OCI-LY7 (cell line): Measurements from ENCODE around the gene KCTD3. TPM values are rescaled to one million over a fixed set of nuclear protein-coding genes. Genes with fewer than 3 reads are reported as not detected.

ENCODE experiments used
- BruUV-seq: library from RNA; stranded (reverse); fragments of 400-500 nt; replicated peaks from 2 replicates; lab custom pipeline; 2021; lab: Mats Ljungman, UMichigan
- CTCF ChIA-PET: fragments of 300-600 bp; sonication (Branson Sonifier 250); formaldehyde crosslinking; loops from one replicate; lab custom pipeline; 2022; ENCODE audit warnings: antibody characterized with exemption; ENCODE audit not compliant: unreplicated experiment; lab: Charles Lee
- POLR2A ChIA-PET: fragments of 300-600 bp; sonication (Branson Sonifier 250); formaldehyde crosslinking; loops from one replicate; lab custom pipeline; 2022; ENCODE audit warnings: antibody characterized with exemption; lab: Charles Lee
- DNase-seq: peaks from one replicate; pipeline ENCODE4 v3.0.0-alpha.2; 2015; ENCODE audit warnings: low spot score
- H2AFZ ChIP-seq: fragments of 200-600 bp; sonication (generic), shearing (Covaris generic); 2 replicates; pipeline ENCODE4 v1.6.1; 2014; ENCODE audit warnings: mild to moderate bottlenecking, antibody characterized with exemption, low read length, moderate library complexity
- H3K27ac ChIP-seq: fragments of 200-600 bp; sonication (generic); 2 replicates; pipeline ENCODE4 v1.5.1; 2014; ENCODE audit warnings: mixed run types, low read depth, mild to moderate bottlenecking, moderate library complexity, low read length, inconsistent platforms; ENCODE audit not compliant: poor library complexity, severe bottlenecking
- H3K36me3 ChIP-seq: fragments of 200-600 bp; sonication (generic); 2 replicates; pipeline ENCODE4 v1.6.1; 2014; ENCODE audit warnings: mild to moderate bottlenecking, antibody characterized with exemption, low read length, moderate library complexity, mixed read lengths; ENCODE audit not compliant: insufficient read depth
- H3K4me1 ChIP-seq: fragments of 200-600 bp; sonication (generic); 2 replicates; pipeline ENCODE4 v1.5.1; 2014; ENCODE audit warnings: mild to moderate bottlenecking, low read length; ENCODE audit not compliant: insufficient read depth, poor library complexity, severe bottlenecking
- H3K4me2 ChIP-seq: fragments of 200-600 bp; sonication (generic); 2 replicates; pipeline ENCODE4 v1.6.1; 2014; ENCODE audit warnings: mild to moderate bottlenecking, low read length
- H3K4me3 ChIP-seq: fragments of 200-600 bp; sonication (generic); 2 replicates; pipeline ENCODE4 v1.5.1; 2014; ENCODE audit warnings: mild to moderate bottlenecking, low read depth, low read length; ENCODE audit not compliant: poor library complexity, severe bottlenecking
- H3K79me2 ChIP-seq: fragments of 200-600 bp; sonication (generic); 2 replicates; pipeline ENCODE4 v1.6.1; 2016; ENCODE audit warnings: low read depth, mild to moderate bottlenecking, low read length, moderate library complexity, mixed read lengths; ENCODE audit not compliant: insufficient read depth
- H3K9me2 ChIP-seq: fragments of 200-600 bp; sonication (generic); 2 replicates; pipeline ENCODE4 v1.6.1; 2016; ENCODE audit warnings: mild to moderate bottlenecking, low read length, mixed read lengths; ENCODE audit not compliant: insufficient read depth
- H3K9me3 ChIP-seq: fragments of 200-600 bp; sonication (generic); 2 replicates; pipeline ENCODE4 v1.6.1; 2014; ENCODE audit warnings: mild to moderate bottlenecking, mixed run types, low read length, mixed read lengths
- H4K20me1 ChIP-seq: fragments of 200-600 bp; sonication (generic); 2 replicates; pipeline ENCODE4 v1.6.1; 2014; ENCODE audit warnings: mild to moderate bottlenecking, antibody characterized with exemption, low read length, moderate library complexity, mixed read lengths; ENCODE audit not compliant: insufficient read depth
- CTCF ChIP-seq: fragments of 200-600 bp; sonication (generic); conservative IDR thresholded peaks from 2 replicates; pipeline ENCODE4 v1.5.1; 2014; ENCODE audit warnings: mild to moderate bottlenecking, antibody characterized with exemption, low read length, moderate library complexity, mixed read lengths
- EZH2phosphoT487 ChIP-seq: fragments of 200-600 bp; sonication (generic); IDR thresholded peaks from 2 replicates; pipeline ENCODE4 v1.6.1; 2018; ENCODE audit warnings: low read depth, borderline replicate concordance, mild to moderate bottlenecking, mixed run types, antibody characterized with exemption, low read length, moderate library complexity, mixed read lengths
- intact Hi-C: fragments of 100-400 bp; cut with micrococcal nuclease; formaldehyde crosslinking; loops from one replicate; pipeline ENCODE4 v1.10.0; 2022; ENCODE audit not compliant: unreplicated experiment
- total RNA-seq, 2 experiments: library from RNA; depleted of rRNA in 1 of 2; stranded (reverse); fragments of >200 nt in 1 of 2; shearing (Covaris generic) in 1 of 2; gene quantifications; 2 replicates each; pipeline ENCODE4 v1.2.3, GENCODE V29; 2014 to 2022

KCTD3 gene
- total RNA-seq, 2 experiments from 2014 or later: 0.13 to 3.4 TPM

GRCh38 chr1:215625949-215626348 lies 58.8 kb downstream of the KCTD3 start:
- ChIA-PET POLR2A (no interaction called here), CTCF (no interaction called here)
- H3K4me3 ChIP-seq: no peak overlapping the region
- H3K27ac ChIP-seq: no peak overlapping the region
- BruUV-seq: no TSS peak
- no peak for DNase-seq
- H3K9me2 ChIP-seq: no peaks in the 10 kb centered on the region
- H2AFZ ChIP-seq: no peak overlapping the region
- no peaks in the 10 kb centered on the region for H3K79me2 ChIP-seq
- H3K4me2 ChIP-seq: no peak overlapping the region
- H4K20me1 ChIP-seq: no peaks in the 10 kb centered on the region
- TF ChIP-seq EZH2phosphoT487 (no peak), CTCF (no peak)
- no peaks in the 10 kb centered on the region for H3K36me3 ChIP-seq
- intact Hi-C loops: no loop called here
- no peaks in the 10 kb centered on the region for H3K4me1 ChIP-seq
- no peaks in the 10 kb centered on the region for H3K9me3 ChIP-seq

DNA sequence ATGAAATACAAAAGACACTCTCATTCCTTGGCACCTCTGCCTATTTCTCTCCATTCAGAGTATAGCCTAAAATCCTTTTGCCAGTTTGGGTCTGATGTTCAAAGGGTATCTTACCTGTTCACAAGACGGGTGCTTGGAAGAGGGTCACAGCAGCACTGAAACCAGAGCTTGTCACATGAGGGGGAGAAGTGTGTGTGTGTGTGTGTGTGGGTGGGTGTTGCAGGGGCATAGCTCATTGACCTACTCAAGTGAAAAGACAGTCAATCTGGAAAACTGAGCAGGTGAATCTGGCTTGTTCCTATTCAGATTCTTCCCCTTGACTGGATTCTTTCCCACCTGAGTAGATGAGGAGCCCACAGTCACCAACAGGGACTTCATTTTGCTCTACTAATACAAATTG lies 63.9 kb downstream of the KCTD3 start:
- ChIA-PET CTCF (no interaction called here), POLR2A (no interaction called here)
- no peak for TF ChIP-seq EZH2phosphoT487
- no TSS peak for BruUV-seq
- H3K27ac ChIP-seq: no peak overlapping the region
- no peaks in the 10 kb centered on the region for H3K36me3 ChIP-seq
- H3K79me2 ChIP-seq: no peaks in the 10 kb centered on the region
- no peak overlapping the region for H3K4me3 ChIP-seq
- H2AFZ ChIP-seq: no peak overlapping the region
- no peaks in the 10 kb centered on the region for H3K4me1 ChIP-seq
- H4K20me1 ChIP-seq: no peaks in the 10 kb centered on the region
- no peak overlapping the region for H3K4me2 ChIP-seq
- H3K9me3 ChIP-seq: no peaks in the 10 kb centered on the region
- intact Hi-C loops: no loop called here
- no peak for DNase-seq
- no peaks in the 10 kb centered on the region for H3K9me2 ChIP-seq

GRCh38 chr1:215631489-215631888 lies 64.4 kb downstream of the KCTD3 start:
- Histone ChIP-seq H3K79me2 (no peaks in the 10 kb centered on the region), H3K4me1 (no peaks in the 10 kb centered on the region), H3K27ac (no peak overlapping the region), H3K36me3 (no peaks in the 10 kb centered on the region), H3K4me3 (no peak overlapping the region), H3K4me2 (no peak overlapping the region), H3K9me2 (no peaks in the 10 kb centered on the region), H3K9me3 (no peaks in the 10 kb centered on the region), H4K20me1 (no peaks in the 10 kb centered on the region), H2AFZ (no peak overlapping the region)
- TF ChIP-seq CTCF (no peak), EZH2phosphoT487 (no peak)
- no peak for DNase-seq
- ChIA-PET POLR2A (no interaction called here), CTCF (no interaction called here)
- intact Hi-C loops: no loop called here
- no TSS peak for BruUV-seq
